Measurements from ENCODE around the gene BBS9.

The BBS9 gene

DNA sequence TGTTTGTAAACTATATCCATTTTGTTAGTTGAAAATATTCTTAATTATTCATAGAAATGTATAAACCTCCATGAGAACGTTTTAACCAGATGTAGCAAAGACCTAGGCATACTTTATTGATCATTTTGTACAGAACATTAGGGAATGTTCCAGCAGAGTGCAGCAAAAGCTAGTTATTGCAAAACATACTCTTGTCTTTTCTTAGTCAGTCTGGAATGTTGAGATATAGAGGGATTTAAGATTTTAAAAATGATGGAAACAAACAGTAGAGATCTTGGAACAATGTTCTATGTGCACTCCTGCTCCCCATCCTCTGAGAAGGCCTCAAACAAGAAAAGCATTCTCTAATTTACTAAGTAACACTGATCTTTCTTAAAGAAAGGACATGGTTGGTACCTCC lies 292.1 kb downstream of the BBS9 start:
- no peak overlapping the region for H3K9ac ChIP-seq

GRCh38 chr7:33422141-33422540 lies 292.8 kb downstream of the BBS9 start:
- Histone ChIP-seq H4K20me1 (ENCODE audit: insufficient read depth) (no peaks in the 10 kb centered on the region), H3K4me3 (IDR thresholded peaks at IDR 0.05; ENCODE audit: insufficient read depth, low read depth, low read length) (no peak overlapping the region), H3K4me1 (ENCODE audit: low read depth, poor library complexity, severe bottlenecking) (no peaks in the 10 kb centered on the region), H3K4me2 (no peak overlapping the region), H3K9ac (no peak overlapping the region), H2AFZ (ENCODE audit: low read depth) (no peak overlapping the region), H3K27ac (no peak overlapping the region), H3K36me3 (ENCODE audit: insufficient read depth) (no peaks in the 10 kb centered on the region), H3K79me2 (ENCODE audit: insufficient read depth, low read depth) (no peaks in the 10 kb centered on the region), H3K27me3 (ENCODE audit: insufficient read depth, low read depth) (no peaks in the 10 kb centered on the region)
- no peak for TF ChIP-seq CTCF (conservative IDR thresholded peaks at IDR 0.05; ENCODE audit: low read depth, low read length)

More for the DNA sequence above, 292.1 kb downstream of the BBS9 start:
- H3K27ac ChIP-seq: no peak overlapping the region
- H3K27me3 ChIP-seq (ENCODE audit: insufficient read depth, low read depth): no peaks in the 10 kb centered on the region
- H3K4me2 ChIP-seq: no peak overlapping the region
- no peak for TF ChIP-seq CTCF (conservative IDR thresholded peaks at IDR 0.05; ENCODE audit: low read depth, low read length)
- H3K4me1 ChIP-seq (ENCODE audit: low read depth, poor library complexity, severe bottlenecking): no peaks in the 10 kb centered on the region
- H3K4me3 ChIP-seq (IDR thresholded peaks at IDR 0.05; ENCODE audit: insufficient read depth, low read depth, low read length): no peak overlapping the region
- no peak overlapping the region for H2AFZ ChIP-seq (ENCODE audit: low read depth)
- H4K20me1 ChIP-seq (ENCODE audit: insufficient read depth): no peaks in the 10 kb centered on the region
- H3K79me2 ChIP-seq (ENCODE audit: insufficient read depth, low read depth): no peaks in the 10 kb centered on the region
- H3K36me3 ChIP-seq (ENCODE audit: insufficient read depth): no peaks in the 10 kb centered on the region

GRCh38 chr7:33422825-33423645 lies 293.7 kb downstream of the BBS9 start:
- Histone ChIP-seq H3K36me3 (ENCODE audit: insufficient read depth) (no peaks in the 10 kb centered on the region), H3K27ac (no peak overlapping the region), H3K9ac (no peak overlapping the region), H2AFZ (ENCODE audit: low read depth) (no peak overlapping the region), H3K4me2 (no peak overlapping the region), H3K27me3 (ENCODE audit: insufficient read depth, low read depth) (no peaks in the 10 kb centered on the region), H3K4me1 (ENCODE audit: low read depth, poor library complexity, severe bottlenecking) (no peaks in the 10 kb centered on the region), H3K79me2 (ENCODE audit: insufficient read depth, low read depth) (no peaks in the 10 kb centered on the region), H4K20me1 (ENCODE audit: insufficient read depth) (no peaks in the 10 kb centered on the region), H3K4me3 (IDR thresholded peaks at IDR 0.05; ENCODE audit: insufficient read depth, low read depth, low read length) (no peak overlapping the region)
- TF ChIP-seq CTCF (conservative IDR thresholded peaks at IDR 0.05; ENCODE audit: low read depth, low read length): no peak

- no peaks in the 10 kb centered on the region for H3K4me1 ChIP-seq (ENCODE audit: low read depth, poor library complexity, severe bottlenecking)
- H3K27ac ChIP-seq: no peak overlapping the region
- H4K20me1 ChIP-seq (ENCODE audit: insufficient read depth): no peaks in the 10 kb centered on the region
- H2AFZ ChIP-seq (ENCODE audit: low read depth): no peak overlapping the region
- no peaks in the 10 kb centered on the region for H3K79me2 ChIP-seq (ENCODE audit: insufficient read depth, low read depth)
- no peaks in the 10 kb centered on the region for H3K27me3 ChIP-seq (ENCODE audit: insufficient read depth, low read depth)
- no peaks in the 10 kb centered on the region for H3K36me3 ChIP-seq (ENCODE audit: insufficient read depth)
- peak; percentile 76 for TF ChIP-seq CTCF (conservative IDR thresholded peaks at IDR 0.05; ENCODE audit: low read depth, low read length)
- no peak overlapping the region for H3K9ac ChIP-seq
- no peak overlapping the region for H3K4me2 ChIP-seq
- H3K4me3 ChIP-seq (IDR thresholded peaks at IDR 0.05; ENCODE audit: insufficient read depth, low read depth, low read length): no peak overlapping the region
Observed at GRCh38 chr7:33423646-33424020, 294.3 kb downstream of the BBS9 start.

Measured in KMS-11 (cell line).